Stimulated activated CD8-positive, alpha-beta memory T cell treated with anti-CD3 and anti-CD28 coated beads, Interleukin-4, amount 100 ng/mL, for 24 hours (primary cell): ENCODE results near the gene AHRR.
"Not testable (repeated sequence)": the region's sequence is repeated elsewhere in the genome, so short reads cannot be mapped to it uniquely, and the experiment has no call there.

Experiments used
- DNase-seq: peaks from one replicate; pipeline ENCODE4 v3.0.0-alpha.2; 2020; ENCODE audit warnings: low read depth

Gene AHRR

DNA sequence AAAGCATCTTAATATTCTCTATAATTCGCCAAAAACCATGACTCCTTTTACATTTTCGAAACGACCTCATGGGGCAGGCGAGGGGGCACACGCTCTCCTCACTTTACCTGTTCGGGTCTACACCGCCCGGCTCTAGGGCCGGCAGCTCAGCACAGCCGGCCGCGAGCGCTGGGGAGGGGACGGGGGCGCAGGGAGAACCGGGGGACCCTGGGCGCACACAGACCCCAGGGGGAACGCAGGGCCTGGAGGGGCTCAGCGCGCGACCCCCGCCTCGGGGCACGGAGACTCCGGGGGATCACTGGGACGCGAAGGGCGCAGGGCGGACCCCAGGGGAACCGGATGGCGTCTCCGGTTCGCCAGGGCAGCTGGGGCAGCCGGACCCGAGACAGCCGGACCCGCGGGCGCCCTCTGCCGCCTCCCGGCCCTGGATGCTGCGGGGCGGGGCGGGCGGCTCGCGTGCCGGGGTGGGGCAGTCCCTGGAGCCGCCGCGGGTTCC is at the start of gene AHRR:
Gene AHRR, plus strand, starts transcription at position 485 of the 496 bp plus-strand sequence. CDS start 22,189 bp downstream, outside the sequence.
- DNase-seq, result no peak

DNA sequence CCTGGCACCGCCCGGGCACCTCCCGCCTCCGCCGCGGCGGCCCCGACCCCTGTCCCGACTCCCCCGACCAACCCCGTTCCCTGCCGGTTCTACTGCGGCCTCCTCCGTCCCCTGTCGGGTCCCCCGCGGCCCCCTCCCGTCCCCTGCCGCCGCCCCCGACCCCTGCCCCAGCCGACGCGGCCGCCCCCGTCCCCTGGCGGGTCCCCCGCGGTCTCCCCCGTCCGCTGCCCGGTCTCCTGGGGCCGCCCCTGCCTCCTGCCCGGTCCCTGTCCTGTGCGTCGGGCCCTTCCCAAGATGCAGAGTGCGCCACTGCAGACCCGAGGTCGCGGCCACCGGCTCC is 49.7 kb upstream of the AHRR start:
- DNase-seq, result not testable (repeated sequence)

DNA sequence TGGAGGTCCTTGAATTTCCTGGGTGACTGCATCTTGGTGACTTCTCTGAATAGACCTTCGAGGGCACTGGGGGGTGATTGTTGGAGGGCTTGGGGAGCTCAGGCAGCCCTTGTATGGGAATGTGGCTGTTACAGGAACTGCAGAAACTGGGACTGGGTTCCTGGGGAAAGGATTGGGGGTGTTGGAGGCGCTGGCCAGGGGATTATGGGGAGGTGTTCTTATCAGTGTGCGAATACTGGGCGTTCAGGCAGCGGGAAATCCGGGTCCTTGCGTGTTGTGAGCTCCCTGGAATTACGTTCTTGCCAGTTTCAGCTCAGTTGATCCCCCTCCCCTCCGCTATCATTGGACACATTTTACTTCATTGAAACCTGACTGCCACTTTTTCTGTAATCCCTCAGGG is 48.4 kb upstream of the AHRR start:
- DNase-seq, result not testable (repeated sequence)

DNA sequence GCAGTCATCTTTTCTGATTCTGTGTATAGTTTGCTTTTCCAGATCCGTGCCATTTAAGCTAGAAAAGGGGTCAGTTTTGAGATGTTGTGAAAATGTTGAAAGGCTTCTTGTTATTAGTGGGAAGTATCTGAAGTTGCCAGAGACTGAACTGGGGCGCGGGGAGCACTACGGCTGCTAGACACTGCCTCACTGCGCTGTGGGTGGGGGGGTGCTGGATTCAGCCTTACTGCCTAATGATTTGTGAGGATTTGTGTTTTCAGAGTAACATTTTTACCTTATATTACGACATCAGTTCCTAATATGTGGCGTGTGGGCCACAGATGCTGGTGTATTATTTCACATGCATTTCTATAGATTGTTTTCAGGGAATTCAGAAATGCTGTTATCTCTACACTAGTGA is 48.0 kb upstream of the AHRR start:
- DNase-seq, result not testable (repeated sequence)

DNA sequence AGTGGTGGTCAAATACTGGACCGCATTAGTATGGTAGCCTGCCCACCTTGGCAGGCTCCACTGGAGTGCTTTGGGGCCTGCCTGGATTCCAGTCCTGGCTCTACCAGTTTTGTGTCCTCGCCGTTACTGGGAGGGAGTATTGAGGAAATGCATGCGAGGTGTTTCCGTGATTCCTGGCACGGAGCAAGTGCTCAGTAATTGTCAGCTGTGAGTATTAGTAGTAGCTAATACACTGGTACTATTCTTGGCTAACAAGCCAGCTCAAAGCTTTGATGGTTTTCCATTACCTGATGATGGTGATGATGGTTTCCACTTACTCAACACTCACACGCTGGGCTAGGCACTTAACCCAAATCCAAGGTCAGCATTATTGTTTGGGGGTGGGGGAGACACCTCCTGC is 47.2 kb upstream of the AHRR start:
- not testable (repeated sequence) for DNase-seq

DNA sequence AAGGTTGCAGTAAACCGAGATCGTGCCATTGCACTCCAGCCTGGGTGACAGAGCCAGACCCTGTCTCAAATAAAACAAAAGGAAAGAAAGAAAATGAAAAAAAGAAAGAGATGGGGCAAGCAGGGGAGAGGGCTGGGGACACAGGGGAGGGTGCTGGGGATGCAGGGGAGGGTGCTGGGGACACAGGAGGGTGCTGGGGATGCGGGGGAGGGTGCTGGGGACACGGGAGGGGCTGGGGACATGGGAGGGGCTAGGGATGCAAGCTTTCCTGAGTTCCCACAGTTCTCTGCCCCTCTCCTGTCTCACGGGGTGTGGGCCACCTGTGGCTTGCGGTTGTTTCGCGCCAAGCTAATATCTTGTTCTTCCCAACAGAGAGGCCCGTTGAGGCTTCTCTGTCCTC is 42.9 kb upstream of the AHRR start:
- no peak for DNase-seq

DNA sequence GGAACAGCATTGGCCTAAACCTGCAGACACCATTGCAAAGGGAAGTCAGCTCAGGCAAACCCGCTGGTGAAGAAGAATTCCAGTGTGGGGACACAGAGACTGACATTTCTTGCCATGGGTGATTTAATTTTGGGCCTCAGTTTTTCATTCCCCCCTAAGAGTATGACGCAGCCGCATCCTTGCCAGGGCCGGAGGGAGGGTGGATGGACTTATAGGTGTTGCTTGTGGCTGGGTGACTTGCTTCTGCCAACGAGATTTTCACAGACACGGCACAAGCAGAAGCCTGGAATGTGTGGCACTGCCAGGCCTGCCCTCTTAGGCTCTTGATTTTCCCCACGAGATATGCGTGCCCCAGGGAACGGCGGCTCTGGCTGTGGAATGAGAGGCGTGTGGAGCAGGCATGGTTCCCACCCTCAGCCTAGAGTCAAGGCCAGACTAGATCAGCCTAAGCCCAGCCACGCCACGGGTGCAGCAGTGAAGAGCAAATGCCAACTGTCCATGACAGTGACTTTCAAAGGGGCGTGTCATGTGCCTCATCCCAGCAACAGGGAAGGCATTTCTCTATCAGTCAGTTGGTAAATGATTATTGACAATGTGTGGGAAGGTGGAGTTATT is 42.4 kb upstream of the AHRR start:
- not testable (repeated sequence) for DNase-seq

DNA sequence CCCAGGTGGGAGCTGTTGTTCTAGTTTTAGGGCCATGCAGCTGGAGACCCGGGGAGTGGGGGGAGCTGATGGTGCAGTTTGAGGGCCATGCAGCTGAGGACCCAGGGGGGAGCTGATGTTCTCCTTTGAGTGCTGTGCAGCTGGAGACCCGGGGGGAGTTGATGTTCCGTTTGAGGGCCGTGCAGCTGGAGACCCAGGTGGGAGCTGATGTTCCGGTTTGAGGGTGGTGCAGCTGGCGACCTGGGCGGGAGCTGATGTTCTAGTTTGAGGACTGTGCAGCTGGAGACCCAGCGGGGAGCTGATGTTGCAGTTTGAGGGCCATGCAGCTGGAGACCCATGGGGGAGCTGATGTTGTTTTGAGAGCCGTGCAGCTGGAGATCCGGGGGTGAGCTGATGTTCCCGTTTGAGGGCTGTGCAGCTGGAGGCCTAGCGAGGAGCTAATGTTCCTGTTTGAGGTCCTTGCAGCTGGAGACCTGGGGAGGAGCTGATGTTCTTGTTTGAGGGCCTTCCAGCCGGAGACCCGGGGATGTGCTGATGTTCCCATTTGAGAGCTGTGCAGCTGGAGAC is 35.4 kb upstream of the AHRR start:
- no peak for DNase-seq

DNA sequence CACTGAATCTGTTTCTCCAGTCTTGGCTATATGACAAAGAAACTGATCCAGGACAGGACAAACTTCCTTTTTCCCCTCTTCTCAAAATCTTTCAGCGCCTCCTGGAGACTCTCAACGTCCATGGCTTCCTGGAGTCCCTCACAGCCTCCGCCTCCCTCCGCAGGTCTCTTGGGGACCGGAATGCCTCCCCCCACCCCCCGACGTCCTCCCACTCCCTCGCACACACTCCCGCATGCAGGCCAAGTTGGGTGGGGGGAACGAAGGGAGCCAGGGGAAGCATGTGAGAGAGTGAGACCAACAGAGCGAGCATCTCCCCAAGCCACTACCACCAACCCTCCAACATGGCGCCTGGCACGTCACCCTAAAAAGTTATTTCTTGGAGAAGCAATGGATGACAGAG is 31.3 kb upstream of the AHRR start:
- DNase-seq, result not testable (repeated sequence)

DNA sequence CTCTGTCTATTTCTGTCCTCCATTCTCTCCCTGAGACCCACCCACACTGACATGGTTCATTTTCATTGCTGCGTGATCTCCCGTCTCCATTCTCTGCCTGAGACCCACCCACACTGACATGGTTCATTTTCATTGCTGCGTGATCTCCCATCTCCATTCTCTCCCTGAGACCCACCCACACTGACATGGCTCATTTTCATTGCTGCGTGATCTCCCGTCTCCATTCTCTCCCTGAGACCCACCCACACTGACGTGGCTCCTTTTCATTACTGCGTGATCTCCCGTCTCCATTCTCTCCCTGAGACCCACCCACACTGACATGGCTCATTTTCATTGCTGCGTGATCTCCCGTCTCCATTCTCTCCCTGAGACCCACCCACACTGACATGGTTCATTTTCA is 30.2 kb upstream of the AHRR start:
- not testable (repeated sequence) for DNase-seq

DNA sequence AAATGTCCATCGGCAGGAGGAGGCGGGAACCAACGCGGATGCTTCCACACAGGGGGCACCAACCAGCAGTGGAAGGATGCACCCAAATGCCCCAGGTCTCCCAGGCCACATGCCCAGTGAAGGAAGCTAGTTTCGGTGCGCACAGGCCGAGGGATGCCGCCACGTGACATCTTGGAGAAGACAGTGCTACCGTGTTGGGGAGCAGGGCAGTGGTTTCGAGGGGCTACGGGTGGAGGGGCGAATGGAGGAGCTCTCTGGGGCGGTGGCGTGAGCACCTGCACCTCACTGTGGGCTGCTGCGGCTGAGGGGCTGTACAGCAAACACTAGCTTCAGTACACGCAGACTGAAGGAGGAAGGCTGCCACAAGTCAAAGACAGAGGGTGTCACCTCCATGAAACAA is 26.7 kb upstream of the AHRR start:
- DNase-seq, result not testable (repeated sequence)

DNA sequence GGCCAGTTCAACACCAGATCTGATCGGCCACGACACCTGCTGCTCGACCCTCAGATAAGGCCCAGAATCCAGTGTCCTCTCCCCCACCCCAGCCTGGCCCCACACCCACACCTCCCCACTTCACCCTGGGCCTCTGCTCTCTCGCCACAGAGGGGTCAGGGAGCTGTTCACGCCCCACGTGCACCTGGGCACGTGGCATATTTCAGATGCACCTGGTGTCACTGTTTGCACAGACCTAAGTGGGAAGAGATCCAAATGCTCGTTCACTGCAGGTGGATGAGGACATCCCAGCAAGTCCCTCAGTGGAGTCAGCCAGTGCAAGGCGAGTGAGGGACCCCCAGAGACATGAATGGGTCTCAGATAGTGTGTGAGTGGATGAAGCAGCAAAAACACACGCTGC is 25.3 kb upstream of the AHRR start:
- DNase-seq, result not testable (repeated sequence)

DNA sequence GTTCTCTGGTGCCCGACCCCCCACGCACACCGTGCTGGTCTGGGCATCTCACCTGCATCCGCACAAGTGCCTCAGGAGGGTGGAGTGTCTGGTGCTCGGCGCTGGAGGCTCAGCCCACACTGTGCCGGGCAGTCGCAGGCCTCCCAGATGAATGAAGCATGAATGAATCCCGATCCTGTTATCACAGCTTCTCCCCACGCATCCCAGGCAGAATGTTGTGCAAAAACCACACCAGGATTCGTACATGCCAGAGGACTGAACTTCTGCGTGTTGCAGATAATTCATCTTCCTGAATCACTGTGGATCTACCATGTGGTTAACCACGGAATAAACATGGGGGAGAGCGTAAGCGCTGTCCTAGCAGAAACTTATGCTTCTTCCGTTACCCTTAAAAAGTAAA is 24.6 kb upstream of the AHRR start:
- DNase-seq, result not testable (repeated sequence)

DNA sequence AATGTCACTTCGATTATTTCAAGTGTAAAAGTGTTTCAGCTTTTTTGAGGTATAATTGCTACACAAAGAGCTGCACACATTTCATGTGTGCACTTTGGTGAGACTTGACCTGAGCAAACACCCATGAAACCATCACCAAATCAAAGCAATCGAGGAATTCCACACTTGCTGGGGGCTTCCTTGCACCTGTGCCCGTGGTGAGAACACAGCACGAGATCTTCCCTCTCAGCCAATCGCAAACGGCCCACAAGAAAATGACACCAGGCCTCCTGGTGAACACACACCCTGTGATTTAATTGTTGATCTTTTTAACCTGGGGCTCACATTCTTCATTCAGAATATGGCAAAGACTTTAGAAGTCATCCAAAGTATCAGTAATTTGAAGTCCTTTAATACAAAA is 24.1 kb upstream of the AHRR start:
- not testable (repeated sequence) for DNase-seq

DNA sequence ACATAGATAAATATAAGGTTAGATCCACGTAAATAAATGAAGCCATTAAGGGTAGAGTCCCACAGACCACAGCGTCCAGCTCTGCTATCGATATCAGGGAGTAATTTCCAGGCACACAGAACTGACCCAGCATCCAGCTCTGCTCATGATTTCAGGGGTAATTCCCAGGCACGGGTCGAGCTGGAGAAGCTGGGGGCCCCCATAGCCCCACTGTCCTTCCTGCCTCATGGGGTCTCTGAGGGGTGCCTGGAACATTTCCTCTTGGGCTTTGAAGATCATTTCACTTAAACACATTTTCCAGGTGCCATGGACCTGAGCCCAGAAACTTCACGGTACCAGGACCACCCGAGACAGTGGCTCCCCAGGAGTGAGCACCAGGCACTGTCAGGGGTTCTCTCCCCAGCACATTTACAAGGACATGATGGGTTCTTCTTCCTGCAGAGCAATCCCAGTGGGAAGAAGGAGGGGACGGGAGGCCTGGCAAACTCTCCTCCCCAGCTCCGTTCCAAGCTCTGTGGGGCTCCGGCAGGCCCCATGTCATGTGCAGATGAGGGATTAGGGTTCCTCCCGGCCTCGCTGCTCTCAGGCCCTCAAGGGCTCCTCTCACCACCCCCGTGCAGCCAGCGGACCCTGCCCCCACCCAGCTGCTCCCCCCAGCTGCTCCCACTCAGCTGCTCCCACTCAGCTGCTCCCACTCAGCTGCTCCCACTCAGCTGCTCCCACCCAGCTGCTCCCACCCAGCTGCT is 23.4 kb upstream of the AHRR start:
- not testable (repeated sequence) for DNase-seq

DNA sequence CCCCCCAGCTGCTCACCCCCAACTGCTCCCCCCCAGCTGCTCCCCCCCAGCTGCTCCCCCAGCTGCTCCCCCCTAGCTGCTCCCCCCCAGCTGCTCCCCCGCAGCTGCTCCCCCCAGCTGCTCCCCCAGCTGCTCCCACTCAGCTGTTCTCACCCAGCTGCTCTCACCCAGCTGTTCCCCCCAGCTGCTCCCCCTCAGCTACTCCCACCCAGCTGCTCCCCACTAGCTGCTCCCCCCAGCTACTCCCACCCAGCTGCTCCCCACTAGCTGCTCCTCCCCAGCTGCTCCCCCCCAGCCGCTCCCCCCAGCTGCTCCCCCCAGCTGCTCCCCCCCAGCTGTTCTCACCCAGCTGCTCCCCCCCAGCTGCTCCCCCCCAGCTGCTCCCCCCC is 22.8 kb upstream of the AHRR start:
- no peak for DNase-seq

DNA sequence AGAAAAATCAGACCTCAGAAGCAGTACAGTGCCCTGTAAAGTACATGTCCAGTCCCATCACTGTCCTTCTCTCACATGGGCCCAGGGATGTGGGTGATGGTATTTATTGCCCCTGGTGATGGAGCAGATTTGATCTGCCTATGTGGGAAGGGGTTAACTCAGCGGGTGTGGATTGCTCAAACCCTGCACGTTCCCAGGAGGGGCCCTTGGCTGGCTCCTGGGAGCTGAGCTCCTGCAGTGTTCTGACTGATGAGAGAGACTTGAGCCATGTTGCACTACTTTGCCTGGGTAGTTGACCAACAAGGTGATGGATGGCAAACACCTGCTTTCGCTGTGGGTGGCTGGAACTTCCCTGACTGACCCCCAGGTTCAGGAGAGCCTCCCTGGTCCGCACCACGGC is 21.6 kb upstream of the AHRR start:
- not testable (repeated sequence) for DNase-seq

DNA sequence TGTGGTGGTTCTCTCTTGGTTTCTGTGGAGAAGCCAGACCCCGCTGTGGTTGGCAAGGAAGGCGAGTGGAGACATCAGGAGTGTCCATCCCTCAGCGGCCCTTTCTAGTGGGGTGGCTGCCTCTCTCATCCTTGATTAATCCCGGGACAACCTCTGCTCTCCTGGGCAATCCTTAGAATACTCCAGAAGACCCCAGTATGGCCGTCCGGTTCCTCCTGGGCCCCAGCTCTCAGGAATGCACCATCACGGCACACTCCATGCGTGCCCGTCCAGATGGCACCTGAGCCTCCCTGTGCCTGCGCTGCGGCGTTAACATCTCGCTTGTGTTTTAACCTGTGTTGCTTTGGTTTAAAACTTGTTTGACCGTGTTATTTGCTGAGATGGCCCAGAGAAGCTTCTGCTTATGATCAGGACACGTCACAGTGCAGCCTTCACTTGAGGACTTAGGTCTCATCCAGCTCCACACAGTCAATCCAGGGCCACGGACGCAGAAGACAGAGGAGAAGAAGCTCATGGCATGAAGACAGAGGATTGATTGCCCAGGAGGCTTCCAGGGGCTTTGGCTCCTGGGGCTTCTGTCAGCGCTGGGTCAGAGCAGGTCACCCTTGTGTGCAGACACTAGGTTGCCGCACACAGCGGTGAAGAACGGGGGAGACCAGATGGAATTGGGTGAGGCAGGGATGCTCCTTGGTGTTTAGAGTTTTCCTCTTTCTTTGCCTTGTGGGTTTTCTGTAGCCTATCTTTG is 20.7 kb upstream of the AHRR start:
- not testable (repeated sequence) for DNase-seq

DNA sequence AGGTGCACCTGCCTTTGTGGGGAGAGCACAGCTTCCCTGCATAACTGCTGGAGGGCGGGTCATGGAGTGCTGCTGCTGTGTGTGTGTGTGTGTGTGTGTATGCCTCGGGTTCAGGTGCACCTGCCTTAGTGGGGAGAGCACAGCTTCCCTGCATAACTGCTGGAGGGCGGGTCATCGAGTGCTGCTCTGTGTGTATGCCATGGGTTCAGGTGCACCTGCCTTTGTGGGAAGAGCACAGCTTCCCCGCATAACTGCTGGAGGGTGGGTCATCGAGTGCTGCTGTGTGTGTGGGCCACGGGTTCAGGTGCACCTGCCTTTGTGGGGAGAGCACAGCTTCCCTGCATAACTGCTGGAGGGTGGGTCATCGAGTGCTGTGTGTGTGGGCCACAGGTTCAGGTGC is 19.1 kb upstream of the AHRR start:
- not testable (repeated sequence) for DNase-seq

DNA sequence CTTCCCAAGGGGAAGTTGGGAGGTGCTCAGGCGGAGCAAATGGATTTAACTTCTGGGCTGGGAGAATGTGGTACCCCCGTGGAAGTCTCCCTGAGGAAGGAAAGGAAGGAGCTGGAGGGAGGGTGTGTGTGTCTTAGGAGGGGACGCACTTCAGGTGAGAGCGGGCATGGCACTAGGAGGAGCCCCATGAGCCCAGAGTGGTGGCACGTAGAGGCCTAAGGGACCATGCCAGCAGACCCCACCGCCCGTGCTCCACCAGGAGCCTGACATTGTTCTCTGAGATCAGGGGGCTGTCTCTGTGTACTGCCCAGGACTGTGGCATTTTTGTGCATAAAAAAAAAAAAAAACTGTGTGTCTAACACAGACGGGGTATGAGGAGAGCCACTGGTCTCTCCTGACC is 18.5 kb upstream of the AHRR start:
- no peak for DNase-seq

DNA sequence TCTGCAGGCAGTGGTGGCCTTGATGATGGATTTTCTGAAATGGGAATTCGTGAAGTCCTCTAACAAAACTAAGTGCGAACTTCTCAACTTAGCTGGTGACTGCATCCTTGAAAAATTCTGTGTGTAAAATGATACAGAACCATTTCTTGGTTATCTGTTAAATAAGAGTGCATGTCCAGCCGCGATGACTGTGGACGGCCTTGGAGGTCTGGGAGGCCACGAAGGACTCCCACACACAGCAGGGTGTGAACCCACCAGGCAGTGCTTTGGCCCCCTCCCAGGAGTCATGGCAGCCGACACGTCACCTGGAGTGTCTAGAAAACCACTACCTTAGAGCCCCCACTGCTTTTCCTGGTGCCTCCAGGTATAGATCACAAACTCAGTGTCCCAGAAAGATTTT is 17.8 kb upstream of the AHRR start:
- DNase-seq, result not testable (repeated sequence)

DNA sequence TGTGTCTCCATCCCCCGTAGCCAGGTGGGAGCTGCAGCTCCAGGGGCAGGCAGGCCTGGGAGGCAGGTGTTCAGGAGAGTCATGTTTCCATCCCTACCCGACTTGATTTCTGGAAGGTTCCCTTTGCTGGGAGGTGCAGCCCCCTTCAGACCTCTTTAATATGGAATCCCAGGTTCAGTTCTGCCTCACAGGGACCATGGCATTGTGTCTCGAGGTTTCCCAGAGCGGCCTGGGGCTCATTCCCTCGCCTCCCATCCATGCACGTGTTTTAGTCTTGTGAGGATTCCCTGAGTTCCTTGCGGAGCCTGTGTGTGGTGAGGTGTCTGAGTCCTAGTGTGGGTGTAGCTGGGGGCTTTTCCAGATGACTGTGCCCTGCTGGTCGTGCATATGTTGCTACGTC is 16.5 kb upstream of the AHRR start:
- DNase-seq, result no peak

DNA sequence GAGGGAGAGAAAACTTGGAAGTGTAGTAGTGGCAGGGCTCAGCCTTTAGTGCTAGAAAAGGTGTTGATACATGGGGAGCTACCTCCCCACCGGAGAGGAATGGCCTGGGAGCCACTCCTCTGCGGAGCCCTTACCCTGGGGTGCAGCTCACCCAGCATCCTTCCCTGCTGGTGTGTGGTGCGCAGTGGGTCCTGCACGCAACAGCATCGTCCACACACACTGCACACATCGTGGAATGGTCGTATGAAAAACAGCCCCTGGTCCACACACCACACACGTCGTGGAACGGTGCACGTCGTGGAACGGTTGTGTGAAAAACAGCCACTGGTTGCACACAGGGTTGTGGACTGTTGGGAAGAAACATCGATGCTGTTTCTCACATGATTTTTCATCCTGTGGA is 16.1 kb upstream of the AHRR start:
- DNase-seq, result no peak
